ENCODE results near the gene DUSP14. TPM values are rescaled to one million over a fixed set of nuclear protein-coding genes. Genes with fewer than 3 reads are reported as not detected.

The DUSP14 gene
- total and polyA plus RNA-seq, 2 experiments from 2014 or later: 36.7 to 38.7 TPM

GRCh38 chr17:37518826-37519225 is 29.1 kb downstream of the DUSP14 start (continued):
- TF ChIP-seq REST (IDR thresholded peaks at IDR 0.05; ENCODE audit: unreplicated experiment) (no peak), CREB1 (CRISPR knock-in tag; IDR thresholded peaks at IDR 0.05; ENCODE audit: low read depth) (no peak), ZNF331 (CRISPR knock-in tag; IDR thresholded peaks at IDR 0.05; ENCODE audit: low read depth) (no peak)

GRCh38 chr17:37519251-37519985 is 29.7 kb downstream of the DUSP14 start:
- Histone ChIP-seq H3K27ac (ENCODE audit: low read depth) (0 out of 2 replicates have a peak overlapping the region, but pooled peaks have one; percentile 26), H4K20me1 (replicated peaks; ENCODE audit: insufficient read depth) (peaks cover 9% of the 10 kb centered on the region)
- no peak overlapping the region for H3K27ac Mint-ChIP-seq
- no peak for TF ChIP-seq JUNB (IDR thresholded peaks at IDR 0.05; ENCODE audit: unreplicated experiment)
- TF ChIP-seq CTCF (conservative IDR thresholded peaks at IDR 0.05; ENCODE audit: low read depth in 2 of 2): no peak
- TF ChIP-seq ZNF331 (CRISPR knock-in tag; IDR thresholded peaks at IDR 0.05; ENCODE audit: low read depth): no peak
- no peak for TF ChIP-seq REST (IDR thresholded peaks at IDR 0.05; ENCODE audit: unreplicated experiment)
- no peak for TF ChIP-seq STAT1 (IDR thresholded peaks at IDR 0.05; ENCODE audit: unreplicated experiment)
- no peak for TF ChIP-seq EZH2phosphoT487 (IDR thresholded peaks at IDR 0.05; ENCODE audit: unreplicated experiment)
- TF ChIP-seq EZH2 (IDR thresholded peaks at IDR 0.05; ENCODE audit: low read depth, unreplicated experiment): no peak
- TF ChIP-seq ZNF114 (CRISPR knock-in tag; IDR thresholded peaks at IDR 0.05): no peak
- no peak for TF ChIP-seq CREB1 (CRISPR knock-in tag; IDR thresholded peaks at IDR 0.05; ENCODE audit: low read depth)

More at GRCh38 chr17:37519251-37519985, 29.7 kb downstream of the DUSP14 start:
- Mint-ChIP-seq H3K27me3 (ENCODE audit: insufficient read depth, low read depth, poor library complexity) (peaks cover 2% of the 10 kb centered on the region), H3K4me3 (no peak overlapping the region), H3K9me3 (no peaks in the 10 kb centered on the region), H3K4me1 (no peaks in the 10 kb centered on the region), H3K36me3 (ENCODE audit: low read depth) (peaks cover 29% of the 10 kb centered on the region)
- 0 out of 2 replicates have a peak, but pooled peaks cover 3% of the 10 kb centered on the region for H3F3A ChIP-seq (replicated peaks; ENCODE audit: low read depth)
- no peak overlapping the region for H2AFZ ChIP-seq
- H3K27me3 ChIP-seq (ENCODE audit: insufficient read depth): no peaks in the 10 kb centered on the region
- no peak for ATAC-seq
- no peaks in the 10 kb centered on the region for H3K79me2 ChIP-seq (replicated peaks; ENCODE audit: insufficient read depth)
- no peaks in the 10 kb centered on the region for H3K9me2 ChIP-seq (ENCODE audit: insufficient read depth)
- H3K4me2 ChIP-seq: no peak overlapping the region
- H3K36me3 ChIP-seq (ENCODE audit: insufficient read depth): peaks cover 3% of the 10 kb centered on the region; the same call in 1 of the 2 replicates
- no peak overlapping the region for H3K4me3 ChIP-seq
- DNase-seq (ENCODE audit: low spot score): no peak
- H3K4me1 ChIP-seq (ENCODE audit: insufficient read depth): no peaks in the 10 kb centered on the region

Measured in GM23338 (cell line).